ENCODE measurements around the gene VKORC1L1.

GRCh38 chr7:65872776-65873581 is at the start of gene VKORC1L1:
- TF ChIP-seq YY1 (IDR thresholded peaks at IDR 0.05; ENCODE audit: insufficient read depth, insufficient read length) = no peak
- TF ChIP-seq ZNF274 (IDR thresholded peaks at IDR 0.05; ENCODE audit: low read depth, low read length) = no peak
- no peak for TF ChIP-seq SUZ12 (IDR thresholded peaks at IDR 0.05; ENCODE audit: extremely low read depth, insufficient read depth, insufficient read length)
